ENCODE data around the gene CALD1.

The CALD1 gene

DNA sequence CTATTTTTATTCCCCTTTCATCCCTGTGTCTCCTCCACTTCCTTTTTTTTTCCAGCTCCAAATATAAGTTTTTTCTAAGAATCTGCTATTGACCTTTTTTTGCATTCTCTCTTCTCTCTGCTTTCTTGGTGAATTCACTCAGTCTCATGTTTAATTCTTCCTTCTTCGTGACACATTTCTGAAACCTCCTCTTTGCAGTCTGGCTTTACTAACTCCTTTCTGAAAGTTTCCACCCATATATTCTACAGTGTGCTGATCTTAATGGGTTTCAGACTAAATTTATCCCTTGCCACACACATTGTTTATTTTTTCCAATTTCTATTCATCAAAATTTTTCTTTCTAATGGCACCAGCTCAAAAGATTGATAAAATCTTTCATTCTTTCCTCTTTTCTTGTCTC, 47.8 kb upstream of the CALD1 start:
- no peak for DNase-seq (ENCODE audit: low read depth in 1 of 2, low spot score in 1 of 2)
- TF ChIP-seq, protein P1, sequence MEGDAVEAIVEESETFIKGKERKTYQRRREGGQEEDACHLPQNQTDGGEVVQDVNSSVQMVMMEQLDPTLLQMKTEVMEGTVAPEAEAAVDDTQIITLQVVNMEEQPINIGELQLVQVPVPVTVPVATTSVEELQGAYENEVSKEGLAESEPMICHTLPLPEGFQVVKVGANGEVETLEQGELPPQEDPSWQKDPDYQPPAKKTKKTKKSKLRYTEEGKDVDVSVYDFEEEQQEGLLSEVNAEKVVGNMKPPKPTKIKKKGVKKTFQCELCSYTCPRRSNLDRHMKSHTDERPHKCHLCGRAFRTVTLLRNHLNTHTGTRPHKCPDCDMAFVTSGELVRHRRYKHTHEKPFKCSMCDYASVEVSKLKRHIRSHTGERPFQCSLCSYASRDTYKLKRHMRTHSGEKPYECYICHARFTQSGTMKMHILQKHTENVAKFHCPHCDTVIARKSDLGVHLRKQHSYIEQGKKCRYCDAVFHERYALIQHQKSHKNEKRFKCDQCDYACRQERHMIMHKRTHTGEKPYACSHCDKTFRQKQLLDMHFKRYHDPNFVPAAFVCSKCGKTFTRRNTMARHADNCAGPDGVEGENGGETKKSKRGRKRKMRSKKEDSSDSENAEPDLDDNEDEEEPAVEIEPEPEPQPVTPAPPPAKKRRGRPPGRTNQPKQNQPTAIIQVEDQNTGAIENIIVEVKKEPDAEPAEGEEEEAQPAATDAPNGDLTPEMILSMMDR (IDR thresholded peaks at IDR 0.05; ENCODE audit: insufficient read depth, low read length), result no peak
- no peak for TF ChIP-seq POLR2AphosphoS5 (IDR thresholded peaks at IDR 0.05; ENCODE audit: low read depth)
- no peak for TF ChIP-seq GABPA (IDR thresholded peaks at IDR 0.05; ENCODE audit: low read depth)
- no peak for TF ChIP-seq SPI1 (IDR thresholded peaks at IDR 0.05; ENCODE audit: borderline replicate concordance, low read depth)
- TF ChIP-seq, protein P2, sequence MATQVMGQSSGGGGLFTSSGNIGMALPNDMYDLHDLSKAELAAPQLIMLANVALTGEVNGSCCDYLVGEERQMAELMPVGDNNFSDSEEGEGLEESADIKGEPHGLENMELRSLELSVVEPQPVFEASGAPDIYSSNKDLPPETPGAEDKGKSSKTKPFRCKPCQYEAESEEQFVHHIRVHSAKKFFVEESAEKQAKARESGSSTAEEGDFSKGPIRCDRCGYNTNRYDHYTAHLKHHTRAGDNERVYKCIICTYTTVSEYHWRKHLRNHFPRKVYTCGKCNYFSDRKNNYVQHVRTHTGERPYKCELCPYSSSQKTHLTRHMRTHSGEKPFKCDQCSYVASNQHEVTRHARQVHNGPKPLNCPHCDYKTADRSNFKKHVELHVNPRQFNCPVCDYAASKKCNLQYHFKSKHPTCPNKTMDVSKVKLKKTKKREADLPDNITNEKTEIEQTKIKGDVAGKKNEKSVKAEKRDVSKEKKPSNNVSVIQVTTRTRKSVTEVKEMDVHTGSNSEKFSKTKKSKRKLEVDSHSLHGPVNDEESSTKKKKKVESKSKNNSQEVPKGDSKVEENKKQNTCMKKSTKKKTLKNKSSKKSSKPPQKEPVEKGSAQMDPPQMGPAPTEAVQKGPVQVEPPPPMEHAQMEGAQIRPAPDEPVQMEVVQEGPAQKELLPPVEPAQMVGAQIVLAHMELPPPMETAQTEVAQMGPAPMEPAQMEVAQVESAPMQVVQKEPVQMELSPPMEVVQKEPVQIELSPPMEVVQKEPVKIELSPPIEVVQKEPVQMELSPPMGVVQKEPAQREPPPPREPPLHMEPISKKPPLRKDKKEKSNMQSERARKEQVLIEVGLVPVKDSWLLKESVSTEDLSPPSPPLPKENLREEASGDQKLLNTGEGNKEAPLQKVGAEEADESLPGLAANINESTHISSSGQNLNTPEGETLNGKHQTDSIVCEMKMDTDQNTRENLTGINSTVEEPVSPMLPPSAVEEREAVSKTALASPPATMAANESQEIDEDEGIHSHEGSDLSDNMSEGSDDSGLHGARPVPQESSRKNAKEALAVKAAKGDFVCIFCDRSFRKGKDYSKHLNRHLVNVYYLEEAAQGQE (IDR thresholded peaks at IDR 0.05; ENCODE audit: insufficient replicate concordance, low read depth), result no peak
- Histone ChIP-seq H3K27ac (replicated peaks) (no peak overlapping the region), H3K27me3 (ENCODE audit: insufficient read depth, poor library complexity, severe bottlenecking) (no peaks in the 10 kb centered on the region), H3K4me3 (replicated peaks; ENCODE audit: insufficient read depth, low read length) (no peak overlapping the region)

DNA sequence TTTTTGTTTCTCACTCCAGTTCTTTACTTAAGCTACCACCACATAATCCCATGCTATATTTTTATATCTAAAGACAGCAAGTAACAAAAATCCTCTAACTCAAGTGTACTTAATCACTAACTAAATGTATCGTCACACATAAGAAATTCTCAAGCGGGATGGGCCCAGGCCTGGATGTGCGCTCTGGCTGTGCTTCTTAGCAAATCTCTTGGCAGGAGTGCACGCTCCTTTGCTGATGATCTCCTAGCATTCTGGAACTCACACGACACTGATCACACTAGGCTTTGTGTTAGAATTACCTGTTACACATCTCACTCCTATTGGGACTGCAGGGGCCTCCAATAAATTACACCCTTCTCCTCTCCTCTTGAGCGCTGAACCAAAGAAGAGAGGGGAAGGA, 46.7 kb upstream of the CALD1 start:
- Histone ChIP-seq H3K27ac (replicated peaks) (no peak overlapping the region), H3K4me3 (replicated peaks; ENCODE audit: insufficient read depth, low read length) (no peak overlapping the region), H3K27me3 (ENCODE audit: insufficient read depth, poor library complexity, severe bottlenecking) (no peaks in the 10 kb centered on the region)
- no peak for DNase-seq (ENCODE audit: low read depth in 1 of 2, low spot score in 1 of 2)
- TF ChIP-seq, protein P1 (IDR thresholded peaks at IDR 0.05; ENCODE audit: insufficient read depth, low read length), result no peak
- TF ChIP-seq GABPA (IDR thresholded peaks at IDR 0.05; ENCODE audit: low read depth), result no peak
- no peak for TF ChIP-seq POLR2AphosphoS5 (IDR thresholded peaks at IDR 0.05; ENCODE audit: low read depth)
- no peak for TF ChIP-seq SPI1 (IDR thresholded peaks at IDR 0.05; ENCODE audit: borderline replicate concordance, low read depth)
- TF ChIP-seq, protein P2 (IDR thresholded peaks at IDR 0.05; ENCODE audit: insufficient replicate concordance, low read depth), result no peak

DNA sequence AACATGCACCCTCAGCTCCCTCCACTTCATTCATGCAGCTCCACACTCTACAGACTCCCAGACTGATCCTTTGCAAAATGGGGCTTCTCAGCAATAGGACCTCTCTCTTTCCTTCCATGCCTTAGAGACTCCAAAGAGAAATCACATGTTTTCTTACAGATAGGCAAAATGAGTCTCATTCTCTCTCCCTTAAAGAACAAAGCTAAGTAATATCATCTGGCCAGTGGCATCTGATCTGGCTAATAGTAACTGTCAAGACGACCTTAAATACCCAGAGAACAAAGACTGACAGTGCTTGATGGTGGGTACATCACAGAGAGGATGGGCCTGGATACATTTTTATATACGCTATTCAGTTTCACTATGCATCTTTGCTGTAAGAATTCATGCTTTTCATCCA, 43.1 kb upstream of the CALD1 start:
- TF ChIP-seq, protein P2 (IDR thresholded peaks at IDR 0.05; ENCODE audit: insufficient replicate concordance, low read depth), result no peak
- DNase-seq (ENCODE audit: low read depth in 1 of 2, low spot score in 1 of 2), result no peak

More for the DNA sequence above, 43.1 kb upstream of the CALD1 start:
- H3K4me3 ChIP-seq (replicated peaks; ENCODE audit: insufficient read depth, low read length), result no peak overlapping the region
- no peak overlapping the region for H3K27ac ChIP-seq (replicated peaks)
- no peaks in the 10 kb centered on the region for H3K27me3 ChIP-seq (ENCODE audit: insufficient read depth, poor library complexity, severe bottlenecking)

Data from HL-60 (cell line).